Hematopoietic multipotent progenitor cell treated with erythropoietin and hydrocortisone succinate and interleukin-3 and kit ligand, for 4 days (in vitro differentiated cells): ENCODE data around the gene PTK6.
"Not testable (repeated sequence)": the region's sequence is repeated elsewhere in the genome, so short reads cannot be mapped to it uniquely, and the experiment has no call there.

Source experiments
- DNase-seq: peaks from one replicate; pipeline ENCODE4 v3.0.0-alpha.2; 2015

Gene PTK6

DNA sequence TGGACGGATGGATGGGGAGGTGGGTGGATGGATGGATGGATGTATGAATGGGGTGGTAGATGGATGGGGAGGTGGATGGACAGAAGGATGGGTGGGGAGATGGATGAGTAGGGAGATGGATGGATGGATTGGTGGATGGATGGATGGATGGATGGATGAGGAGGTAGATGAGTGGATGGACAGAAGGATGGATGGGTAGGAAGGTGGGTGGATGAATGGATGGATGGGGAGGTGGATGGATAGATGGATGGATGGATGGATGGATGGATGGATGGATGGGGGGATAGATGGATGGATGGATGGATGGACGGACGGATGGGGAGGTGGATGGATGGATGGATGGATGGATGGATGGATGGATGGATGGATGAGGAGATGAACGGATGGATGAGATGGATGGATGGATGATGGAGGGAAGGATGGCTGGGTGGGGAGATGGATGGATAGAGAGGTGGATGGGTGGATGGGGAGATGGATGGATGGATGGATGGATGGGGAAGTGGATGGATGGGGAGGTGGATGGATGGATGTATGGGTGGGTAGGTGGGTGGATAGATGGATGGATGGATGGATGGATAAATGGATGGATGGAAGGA, 45.4 kb downstream of the PTK6 start:
- DNase-seq = no peak

DNA sequence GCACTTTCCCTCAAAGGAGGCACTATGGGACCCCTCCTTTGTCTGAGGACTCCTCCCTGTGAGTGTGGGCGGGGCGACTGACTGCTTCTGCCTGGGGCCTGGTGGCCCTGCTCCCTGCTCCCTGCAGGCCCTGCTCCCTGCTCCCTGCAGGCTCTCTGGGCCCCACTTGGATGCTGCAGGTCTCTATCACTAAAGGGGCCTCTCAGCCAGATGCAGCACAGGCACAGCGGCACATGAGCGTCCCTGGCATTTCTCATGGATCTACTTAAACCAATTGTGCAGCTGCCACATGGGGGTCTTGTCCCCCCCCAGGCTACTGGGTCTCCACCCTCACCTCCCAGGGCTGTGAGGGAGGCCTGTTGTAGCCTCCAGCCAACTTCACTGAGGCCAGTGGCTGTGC, 46.1 kb downstream of the PTK6 start:
- DNase-seq = no peak

DNA sequence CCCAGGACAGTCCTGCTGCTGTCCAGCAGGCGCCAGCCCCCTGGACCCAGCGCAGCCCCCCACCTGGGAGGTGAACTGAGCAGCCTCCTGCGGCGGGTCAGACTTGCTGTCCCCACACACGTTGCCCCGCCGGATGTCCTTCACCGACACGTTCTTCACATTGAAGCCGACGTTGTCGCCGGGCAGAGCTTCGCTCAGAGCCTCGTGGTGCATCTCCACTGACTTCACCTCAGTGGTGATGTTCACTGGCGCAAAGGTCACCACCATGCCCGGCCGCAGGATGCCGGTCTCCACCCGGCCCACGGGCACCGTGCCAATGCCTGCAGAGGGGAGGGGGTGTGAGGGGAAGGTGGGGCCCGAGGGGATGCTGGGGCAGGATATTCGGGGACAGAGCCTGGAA, 46.8 kb downstream of the PTK6 start:
- no peak for DNase-seq

DNA sequence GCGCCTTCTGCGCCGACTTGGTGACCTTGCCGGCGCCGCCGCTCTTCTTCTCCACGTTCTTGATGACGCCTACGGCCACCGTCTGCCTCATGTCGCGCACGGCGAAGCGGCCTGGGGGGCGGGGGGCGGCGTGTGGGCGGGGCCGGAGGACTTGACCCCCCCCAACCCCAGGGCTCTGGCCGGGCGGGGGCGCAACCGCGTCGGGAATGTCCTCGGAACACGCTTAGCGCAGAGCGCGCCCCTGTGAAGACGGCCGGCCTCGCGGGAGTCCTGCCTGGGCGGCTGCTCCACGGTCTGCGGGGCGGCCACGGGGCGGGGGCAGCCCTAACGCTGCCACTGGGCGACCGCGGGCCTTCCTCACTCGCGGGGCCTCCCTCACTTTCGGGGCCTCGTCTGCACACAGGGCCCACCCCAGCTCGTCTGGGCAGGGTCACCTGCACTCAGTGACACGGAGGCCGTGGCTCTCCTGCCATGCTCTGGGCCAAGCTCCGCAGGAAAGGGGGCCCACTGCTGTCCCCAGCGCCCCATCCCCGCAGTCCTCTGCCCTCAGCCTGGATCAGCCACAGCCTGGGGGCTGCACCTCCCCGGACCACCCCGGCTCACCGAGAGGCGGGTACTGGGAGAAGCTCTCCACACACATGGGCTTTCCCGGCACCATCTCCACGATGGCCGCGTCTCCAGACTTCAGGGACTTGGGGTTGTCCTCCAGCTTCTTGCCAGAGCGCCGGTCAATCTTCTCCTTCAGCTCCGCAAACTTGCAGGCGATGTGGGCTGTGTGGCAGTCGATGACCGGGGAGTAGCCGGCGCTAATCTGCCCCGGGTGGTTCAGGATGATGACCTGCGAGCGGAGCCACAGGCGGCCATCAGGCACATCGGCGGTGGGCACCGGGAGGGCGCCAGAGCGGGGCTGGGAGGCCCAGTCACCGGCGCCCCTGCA, 48.6 kb downstream of the PTK6 start:
- no peak for DNase-seq

DNA sequence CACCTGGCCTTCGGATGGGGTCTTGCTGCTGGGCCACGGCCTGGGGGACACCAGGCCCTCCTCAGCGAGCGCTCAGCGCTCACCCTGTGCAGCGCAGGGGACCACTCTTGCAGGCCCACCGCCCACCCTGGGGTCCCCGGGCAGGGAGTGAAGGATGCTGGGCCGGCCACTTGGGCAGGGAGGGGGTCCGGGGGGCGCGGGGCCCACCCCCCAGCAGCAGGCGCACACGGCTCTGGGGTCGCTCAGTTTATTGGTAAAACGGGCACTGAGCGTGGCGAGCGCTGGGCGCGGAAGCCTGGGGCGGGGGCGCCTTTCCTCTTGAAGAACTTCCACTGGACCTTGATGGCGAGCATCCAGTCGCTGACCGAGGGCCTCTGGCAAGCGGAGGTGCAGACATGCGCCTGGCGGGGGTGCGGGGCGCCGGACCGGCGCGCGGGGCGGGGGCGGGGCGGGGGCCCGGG, 49.4 kb downstream of the PTK6 start:
- no peak for DNase-seq

GRCh38 chr20:63487116-63487764, 49.9 kb downstream of the PTK6 start:
- no peak for DNase-seq

GRCh38 chr20:63486300-63486855, 50.8 kb downstream of the PTK6 start:
- DNase-seq = no peak

- no peak for DNase-seq
Measured at GRCh38 chr20:63484651-63485403, 52.3 kb downstream of the PTK6 start.

DNA sequence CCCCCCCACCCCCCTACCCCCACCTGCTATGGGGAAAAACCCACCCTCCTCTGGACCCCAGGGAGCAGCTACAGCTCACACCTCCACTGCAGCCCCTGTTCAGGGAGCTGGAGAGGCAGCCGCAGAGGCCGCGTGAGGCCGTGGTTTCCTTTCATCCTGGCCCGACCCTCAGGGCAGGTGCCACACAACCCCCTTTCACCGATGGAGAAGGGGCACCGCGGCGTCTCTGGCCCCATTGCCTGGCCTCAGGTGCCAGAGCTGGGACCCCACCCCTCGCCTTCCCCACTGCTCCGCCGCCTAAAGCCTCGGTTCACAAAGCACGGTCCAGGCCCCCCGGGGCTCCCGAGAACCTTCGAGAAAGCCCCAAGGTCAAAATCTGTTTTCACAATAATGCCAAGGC, 52.9 kb downstream of the PTK6 start:
- no peak for DNase-seq

DNA sequence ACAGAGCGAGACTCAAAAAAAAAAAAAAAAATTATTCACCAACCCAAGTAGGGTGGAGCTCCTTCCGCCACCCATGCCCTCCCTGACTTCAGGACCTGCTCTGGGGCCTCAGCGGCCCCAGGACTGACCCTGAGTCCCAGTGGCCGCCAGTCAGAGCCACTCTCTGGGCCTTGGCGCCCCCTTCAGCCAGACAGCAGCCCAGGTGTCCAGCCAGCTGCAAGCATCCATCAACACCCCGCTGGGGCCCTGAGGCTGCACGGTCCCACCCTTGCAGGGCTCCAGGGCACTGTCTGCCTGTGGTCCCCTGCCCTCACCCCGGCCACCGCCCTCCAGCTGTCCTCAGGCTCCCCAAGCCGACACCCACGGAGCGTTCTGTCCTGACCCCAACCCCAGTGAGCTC, 53.3 kb downstream of the PTK6 start:
- no peak for DNase-seq

GRCh38 chr20:63482021-63482587, 55.1 kb downstream of the PTK6 start:
- no peak for DNase-seq

DNA sequence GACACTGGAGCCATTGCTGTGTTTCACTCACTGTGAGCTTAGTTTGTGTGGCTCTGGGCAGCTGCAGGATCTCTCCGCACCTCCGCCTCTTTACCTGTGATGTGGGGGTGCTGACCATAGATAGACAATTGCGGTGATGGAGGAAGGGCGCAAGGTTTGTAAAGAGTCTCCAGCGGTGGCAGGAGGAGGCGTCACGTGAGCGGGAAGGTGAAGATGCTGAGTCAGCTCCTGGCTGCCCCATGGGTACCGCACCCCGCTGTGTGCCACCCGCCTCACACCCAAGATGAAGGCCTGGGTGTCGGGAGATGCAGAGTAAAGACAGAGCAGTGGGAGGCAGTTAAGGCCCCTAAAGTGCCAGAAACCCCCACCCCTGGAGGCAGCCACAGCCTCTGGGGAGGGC, 55.7 kb downstream of the PTK6 start:
- DNase-seq = no peak

GRCh38 chr20:63479695-63480419, 57.3 kb downstream of the PTK6 start:
- not testable (repeated sequence) for DNase-seq

DNA sequence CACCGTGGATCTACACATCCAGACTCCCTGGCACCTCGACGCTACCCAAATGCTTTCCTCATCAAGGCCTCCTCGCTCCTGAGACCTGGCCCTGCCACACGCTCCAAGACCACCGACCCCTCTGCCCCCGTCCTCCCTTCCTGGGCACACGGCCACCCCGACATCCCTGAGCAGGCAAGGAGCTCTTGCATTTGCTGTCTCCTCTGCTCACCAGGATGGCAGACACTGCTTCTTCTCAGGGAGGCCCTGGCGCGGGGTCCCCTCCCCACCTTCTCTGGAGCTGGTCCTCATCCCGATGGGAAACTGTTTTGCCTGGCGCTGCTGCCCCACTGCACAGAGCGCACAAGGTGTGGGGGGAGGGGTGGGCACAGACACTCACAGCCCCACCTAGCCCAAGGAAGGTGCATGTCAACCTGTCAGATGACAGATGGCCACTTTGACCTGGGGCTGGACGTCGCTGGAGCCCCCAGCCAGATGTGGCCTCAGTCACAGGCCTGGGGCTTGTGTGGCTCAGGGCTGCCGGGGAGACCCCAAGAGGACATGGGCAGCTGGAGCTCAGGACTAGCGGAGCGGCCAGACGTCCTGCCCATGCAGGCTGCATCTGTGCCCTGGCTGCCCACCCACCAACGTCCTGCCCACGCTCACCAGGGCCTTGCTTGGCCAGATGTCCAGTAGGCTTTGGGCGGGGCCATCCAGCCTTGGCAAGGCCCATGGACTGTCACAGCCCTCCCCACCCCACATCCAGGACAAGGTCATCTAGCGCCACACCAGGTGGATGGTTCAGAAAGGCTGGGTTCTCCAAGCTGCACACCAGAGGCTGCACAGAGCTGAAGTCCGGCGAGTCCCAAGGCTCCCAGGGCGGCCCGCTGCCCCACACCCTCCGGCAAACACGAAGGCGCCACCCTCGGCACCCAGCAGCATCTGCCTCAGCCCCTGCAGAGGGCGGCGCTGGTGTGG, 58.6 kb downstream of the PTK6 start:
- DNase-seq = no peak
